HG03135 (cell line): Measurements from ENCODE around the gene PLEKHD1.

ENCODE experiments used
- ATAC-seq: cut with Tn5 transposase; IDR thresholded peaks from one replicate; pipeline ENCODE4 v1.9.1; 2021; ENCODE audit warnings: mild to moderate bottlenecking, moderate library complexity; ENCODE audit not compliant: unreplicated experiment

PLEKHD1 gene

GRCh38 chr14:69579476-69579875 lies 94.9 kb downstream of the PLEKHD1 start:
- ATAC-seq: no peak

- no peak for ATAC-seq
Measured at GRCh38 chr14:69580009-69580577, 95.6 kb downstream of the PLEKHD1 start.
